ENCODE data around the gene PLSCR1.

PLSCR1 gene

DNA sequence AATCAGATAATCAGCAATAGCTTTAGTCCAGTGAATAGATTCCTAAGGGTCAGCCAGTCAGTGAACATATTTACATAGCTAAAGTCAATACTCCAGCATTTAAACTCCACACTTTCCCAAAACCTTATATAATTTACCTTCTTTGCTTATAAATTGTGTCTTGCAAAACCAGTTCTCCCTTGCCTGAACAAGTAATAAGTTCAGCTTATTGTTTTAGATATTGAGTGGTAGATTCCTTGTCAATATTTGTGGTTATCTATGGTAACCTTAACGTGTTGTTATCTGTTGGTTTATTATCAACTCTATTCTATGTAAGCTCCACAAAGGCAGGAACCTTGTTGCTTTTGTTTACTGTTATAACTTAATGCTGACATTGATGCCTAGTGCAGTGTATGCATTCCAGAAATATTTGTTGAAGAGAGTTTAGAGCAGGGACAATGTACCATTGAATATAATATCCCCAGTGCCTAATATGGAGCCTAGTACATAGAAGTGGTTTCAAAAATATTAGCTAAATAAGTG is 36.7 kb upstream of the PLSCR1 start:
- Histone ChIP-seq H3K79me2 (ENCODE audit: insufficient read depth, low read length) (no peaks in the 10 kb centered on the region), H3K9me2 (replicated peaks; ENCODE audit: insufficient read depth, low read length) (no peaks in the 10 kb centered on the region), H3K9me3 (ENCODE audit: insufficient read depth, low read length) (peaks cover 6% of the 10 kb centered on the region; the same call in 1 of the 2 replicates), H3K27ac (ENCODE audit: low read depth, low read length) (no peak overlapping the region), H3K36me3 (ENCODE audit: low read length) (no peaks in the 10 kb centered on the region), H2AFZ (ENCODE audit: low read depth, low read length, severe bottlenecking) (no peak overlapping the region), H3K27me3 (ENCODE audit: low read length) (no peaks in the 10 kb centered on the region), H3K4me2 (ENCODE audit: low read depth, low read length, poor library complexity, severe bottlenecking) (no peak overlapping the region), H3F3A (ENCODE audit: insufficient read depth) (no peaks in the 10 kb centered on the region), H4K20me1 (ENCODE audit: low read depth, low read length) (no peaks in the 10 kb centered on the region), H3K4me3 (ENCODE audit: insufficient read depth, low read length, poor library complexity, severe bottlenecking) (no peak overlapping the region), H3K9ac (ENCODE audit: low read length) (no peak overlapping the region)
- TF ChIP-seq EZH2phosphoT487 (conservative IDR thresholded peaks at IDR 0.05; ENCODE audit: low read length): no peak
- TF ChIP-seq, protein P1, sequence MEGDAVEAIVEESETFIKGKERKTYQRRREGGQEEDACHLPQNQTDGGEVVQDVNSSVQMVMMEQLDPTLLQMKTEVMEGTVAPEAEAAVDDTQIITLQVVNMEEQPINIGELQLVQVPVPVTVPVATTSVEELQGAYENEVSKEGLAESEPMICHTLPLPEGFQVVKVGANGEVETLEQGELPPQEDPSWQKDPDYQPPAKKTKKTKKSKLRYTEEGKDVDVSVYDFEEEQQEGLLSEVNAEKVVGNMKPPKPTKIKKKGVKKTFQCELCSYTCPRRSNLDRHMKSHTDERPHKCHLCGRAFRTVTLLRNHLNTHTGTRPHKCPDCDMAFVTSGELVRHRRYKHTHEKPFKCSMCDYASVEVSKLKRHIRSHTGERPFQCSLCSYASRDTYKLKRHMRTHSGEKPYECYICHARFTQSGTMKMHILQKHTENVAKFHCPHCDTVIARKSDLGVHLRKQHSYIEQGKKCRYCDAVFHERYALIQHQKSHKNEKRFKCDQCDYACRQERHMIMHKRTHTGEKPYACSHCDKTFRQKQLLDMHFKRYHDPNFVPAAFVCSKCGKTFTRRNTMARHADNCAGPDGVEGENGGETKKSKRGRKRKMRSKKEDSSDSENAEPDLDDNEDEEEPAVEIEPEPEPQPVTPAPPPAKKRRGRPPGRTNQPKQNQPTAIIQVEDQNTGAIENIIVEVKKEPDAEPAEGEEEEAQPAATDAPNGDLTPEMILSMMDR (IDR thresholded peaks at IDR 0.05; ENCODE audit: insufficient read depth, low read length, poor library complexity, severe bottlenecking): no peak

DNA sequence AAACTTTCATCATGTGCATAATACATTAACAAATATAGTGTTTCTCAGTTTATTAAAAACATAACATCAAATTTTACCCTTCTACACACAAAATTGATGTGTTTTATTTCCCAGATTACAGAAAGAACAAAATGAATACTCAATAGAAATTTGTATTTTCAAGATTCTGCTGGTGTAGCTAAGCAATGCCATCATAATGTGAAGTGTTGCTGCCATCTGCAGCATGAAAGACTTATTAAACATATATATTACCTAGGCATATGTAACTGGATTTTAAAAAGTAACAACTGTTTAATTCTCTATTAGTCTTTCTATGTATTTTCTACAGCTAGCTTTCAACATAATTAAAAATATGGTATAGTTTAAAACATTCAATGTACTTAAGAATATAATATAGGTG is 33.3 kb upstream of the PLSCR1 start:
- H3K9ac ChIP-seq (ENCODE audit: low read length): no peak overlapping the region
- H3K4me2 ChIP-seq (ENCODE audit: low read depth, low read length, poor library complexity, severe bottlenecking): no peak overlapping the region
- no peak overlapping the region for H3K4me3 ChIP-seq (ENCODE audit: insufficient read depth, low read length, poor library complexity, severe bottlenecking)
- H3K36me3 ChIP-seq (ENCODE audit: low read length): no peaks in the 10 kb centered on the region
- H3K27me3 ChIP-seq (ENCODE audit: low read length): no peaks in the 10 kb centered on the region
- H3K9me3 ChIP-seq (ENCODE audit: insufficient read depth, low read length): peaks cover 2% of the 10 kb centered on the region; the same call in 1 of the 2 replicates
- H3K27ac ChIP-seq (ENCODE audit: low read depth, low read length): no peak overlapping the region
- no peaks in the 10 kb centered on the region for H3K79me2 ChIP-seq (ENCODE audit: insufficient read depth, low read length)
- no peak overlapping the region for H2AFZ ChIP-seq (ENCODE audit: low read depth, low read length, severe bottlenecking)
- no peaks in the 10 kb centered on the region for H3F3A ChIP-seq (ENCODE audit: insufficient read depth)
- no peak for TF ChIP-seq EZH2phosphoT487 (conservative IDR thresholded peaks at IDR 0.05; ENCODE audit: low read length)
- TF ChIP-seq, protein P1 (IDR thresholded peaks at IDR 0.05; ENCODE audit: insufficient read depth, low read length, poor library complexity, severe bottlenecking): no peak
- no peaks in the 10 kb centered on the region for H4K20me1 ChIP-seq (ENCODE audit: low read depth, low read length)
- no peaks in the 10 kb centered on the region for H3K9me2 ChIP-seq (replicated peaks; ENCODE audit: insufficient read depth, low read length)

DNA sequence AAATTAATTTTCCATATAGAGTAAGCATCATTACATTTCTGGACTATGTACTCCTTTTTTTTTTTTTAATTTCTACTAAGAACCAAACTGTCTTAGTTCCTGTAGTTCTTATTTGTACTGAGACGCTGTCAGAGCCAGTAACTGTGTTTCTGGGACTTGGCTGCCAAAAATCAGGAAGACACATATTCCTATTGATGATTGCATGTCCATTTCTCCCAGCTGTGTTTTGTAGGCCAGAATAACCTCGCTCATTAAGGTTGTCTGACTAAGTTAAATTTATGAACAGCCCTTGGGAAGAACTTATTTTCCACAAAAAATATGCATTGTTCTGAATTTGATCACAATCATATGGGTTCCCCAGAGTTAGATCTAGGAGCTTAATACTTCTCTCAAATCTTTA is 31.2 kb upstream of the PLSCR1 start:
- H3K9me3 ChIP-seq (ENCODE audit: insufficient read depth, low read length): no peaks in the 10 kb centered on the region
- no peaks in the 10 kb centered on the region for H3K27me3 ChIP-seq (ENCODE audit: low read length)
- no peaks in the 10 kb centered on the region for H3F3A ChIP-seq (ENCODE audit: insufficient read depth)
- no peaks in the 10 kb centered on the region for H3K9me2 ChIP-seq (replicated peaks; ENCODE audit: insufficient read depth, low read length)
- no peaks in the 10 kb centered on the region for H4K20me1 ChIP-seq (ENCODE audit: low read depth, low read length)
- H2AFZ ChIP-seq (ENCODE audit: low read depth, low read length, severe bottlenecking): no peak overlapping the region
- no peaks in the 10 kb centered on the region for H3K79me2 ChIP-seq (ENCODE audit: insufficient read depth, low read length)
- no peak overlapping the region for H3K4me3 ChIP-seq (ENCODE audit: insufficient read depth, low read length, poor library complexity, severe bottlenecking)
- H3K36me3 ChIP-seq (ENCODE audit: low read length): no peaks in the 10 kb centered on the region
- no peak overlapping the region for H3K27ac ChIP-seq (ENCODE audit: low read depth, low read length)
- TF ChIP-seq, protein P1 (IDR thresholded peaks at IDR 0.05; ENCODE audit: insufficient read depth, low read length, poor library complexity, severe bottlenecking): no peak
- no peak for TF ChIP-seq EZH2phosphoT487 (conservative IDR thresholded peaks at IDR 0.05; ENCODE audit: low read length)
- H3K4me2 ChIP-seq (ENCODE audit: low read depth, low read length, poor library complexity, severe bottlenecking): no peak overlapping the region
- H3K9ac ChIP-seq (ENCODE audit: low read length): no peak overlapping the region

Measured in SU-DHL-6 (cell line).